ENCODE results near the gene EPHB1. TPM values are rescaled to one million over a fixed set of nuclear protein-coding genes. Genes with fewer than 3 reads are reported as not detected.

EPHB1 gene
- total RNA-seq, 4 donors from 2014 or later: 11.1 to 14.2 (median 13.0) TPM

- TF ChIP-seq CTCF (IDR thresholded peaks at IDR 0.05) (no peak), POLR2A (IDR thresholded peaks at IDR 0.05) (no peak)
- no peak overlapping the region for H3K4me3 ChIP-seq (ENCODE audit: low read depth, poor library complexity, severe bottlenecking)
- intact Hi-C loops (cut with DNase I; ENCODE audit: low total_unique reads): no loop called here
- DNase-seq (ENCODE audit: low spot score in 2 of 2): no peak
- WGBS, 2 donors: 95 to 100% methylated on average over 3 of the region's 3 CpGs
Observed at GRCh38 chr3:135079095-135079494, 284.0 kb downstream of the EPHB1 start.

- TF ChIP-seq CTCF (IDR thresholded peaks at IDR 0.05) (no peak), POLR2A (IDR thresholded peaks at IDR 0.05) (no peak)
- H3K4me3 ChIP-seq (ENCODE audit: low read depth, poor library complexity, severe bottlenecking): no peak overlapping the region
- intact Hi-C loops (cut with DNase I; ENCODE audit: low total_unique reads): no loop called here
- 76 to 87% methylated on average over 2 of the region's 2 CpGs for WGBS, 2 donors
- no peak for DNase-seq (ENCODE audit: low spot score in 2 of 2)
Observed at GRCh38 chr3:135081451-135081850, 286.4 kb downstream of the EPHB1 start.

- TF ChIP-seq CTCF (IDR thresholded peaks at IDR 0.05): no peak
- no peak for TF ChIP-seq POLR2A (IDR thresholded peaks at IDR 0.05)
- DNase-seq (ENCODE audit: low spot score in 2 of 2): no peak
- 80 to 86% methylated on average over 5 of the region's 5 CpGs for WGBS, 2 donors
- H3K4me3 ChIP-seq (ENCODE audit: low read depth, poor library complexity, severe bottlenecking): no peak overlapping the region
- intact Hi-C loops (cut with DNase I; ENCODE audit: low total_unique reads): no loop called here
Observed at GRCh38 chr3:135081856-135082434, 286.9 kb downstream of the EPHB1 start.

- intact Hi-C loops (cut with DNase I; ENCODE audit: low total_unique reads): no loop called here
- no peak overlapping the region for H3K4me3 ChIP-seq (ENCODE audit: low read depth, poor library complexity, severe bottlenecking)
- WGBS, 2 donors: 52 to 60% methylated on average over 7 of the region's 7 CpGs
- no peak for DNase-seq (ENCODE audit: low spot score in 2 of 2)
- TF ChIP-seq CTCF (IDR thresholded peaks at IDR 0.05) (no peak), POLR2A (IDR thresholded peaks at IDR 0.05) (no peak)
Observed at GRCh38 chr3:135082706-135083105, 287.6 kb downstream of the EPHB1 start.

- intact Hi-C loops (cut with DNase I; ENCODE audit: low total_unique reads): no loop called here
- no peak overlapping the region for H3K4me3 ChIP-seq (ENCODE audit: low read depth, poor library complexity, severe bottlenecking)
- WGBS, 2 donors: 67 to 86% methylated on average over 1 of the region's 1 CpG
Observed at GRCh38 chr3:135083179-135083578, 288.1 kb downstream of the EPHB1 start.

More at GRCh38 chr3:135083179-135083578, 288.1 kb downstream of the EPHB1 start:
- no peak for DNase-seq (ENCODE audit: low spot score in 2 of 2)
- TF ChIP-seq POLR2A (IDR thresholded peaks at IDR 0.05): no peak
- no peak for TF ChIP-seq CTCF (IDR thresholded peaks at IDR 0.05)
